H9 (cell line): ENCODE measurements around the gene ERH. TPM values are rescaled to one million over a fixed set of nuclear protein-coding genes. Genes with fewer than 3 reads are reported as not detected.

Experiments used
- DNase-seq: peaks from one replicate; pipeline ENCODE4 v3.0.0-alpha.2; 2017
- H2AFZ ChIP-seq: one replicate; pipeline ENCODE4 v1.6.1; 2013; ENCODE audit warnings: mild to moderate bottlenecking, low read length, control low read depth, moderate library complexity
- H2AK5ac ChIP-seq: 2 replicates; pipeline ENCODE4 v1.6.1; 2013; ENCODE audit warnings: low read length, control low read depth, mixed read lengths; ENCODE audit not compliant: insufficient read length
- H2BK120ac ChIP-seq: one replicate; pipeline ENCODE4 v1.6.1; 2013; ENCODE audit warnings: low read depth, mild to moderate bottlenecking, low read length, control low read depth, inconsistent platforms; ENCODE audit not compliant: poor library complexity, severe bottlenecking
- H2BK12ac ChIP-seq: 2 replicates; pipeline ENCODE4 v1.6.1; 2013; ENCODE audit warnings: low read length, control low read depth, mixed read lengths, low read depth; ENCODE audit not compliant: insufficient read length
- H2BK15ac ChIP-seq: 2 replicates; pipeline ENCODE4 v1.6.1; 2013; ENCODE audit warnings: low read depth, low read length, control low read depth
- H2BK20ac ChIP-seq: one replicate; pipeline ENCODE4 v1.6.1; 2013; ENCODE audit warnings: low read depth, mild to moderate bottlenecking, low read length, control low read depth, inconsistent platforms; ENCODE audit not compliant: poor library complexity, severe bottlenecking
- H2BK5ac ChIP-seq: 2 replicates; pipeline ENCODE4 v1.6.1; 2013; ENCODE audit warnings: low read length, control low read depth, mixed read lengths; ENCODE audit not compliant: insufficient read length
- H3K14ac ChIP-seq: 2 replicates; pipeline ENCODE4 v1.6.1; 2013; ENCODE audit warnings: low read length, control low read depth; ENCODE audit not compliant: insufficient read depth
- H3K18ac ChIP-seq: 2 replicates; pipeline ENCODE4 v1.6.1; 2013; ENCODE audit warnings: low read depth, mild to moderate bottlenecking, mixed read lengths, low read length, control low read depth; ENCODE audit not compliant: insufficient read length
- H3K23ac ChIP-seq: 2 replicates; pipeline ENCODE4 v1.6.1; 2013; ENCODE audit warnings: low read length, control low read depth, mixed read lengths, low read depth; ENCODE audit not compliant: insufficient read length
- H3K23me2 ChIP-seq: 2 replicates; pipeline ENCODE4 v1.6.1; 2013; ENCODE audit warnings: low read depth, mild to moderate bottlenecking, mixed read lengths, low read length, control low read depth; ENCODE audit not compliant: insufficient read length, poor library complexity, severe bottlenecking
- H3K27ac ChIP-seq: 2 replicates; pipeline ENCODE4 v1.5.1; 2013; ENCODE audit warnings: low read length, control low read depth, mixed read lengths, low read depth; ENCODE audit not compliant: insufficient read length
- H3K27me3 ChIP-seq: 2 replicates; pipeline ENCODE4 v1.6.1; 2013; ENCODE audit warnings: low read length, control low read depth, inconsistent platforms; ENCODE audit not compliant: insufficient read depth
- H3K4ac ChIP-seq: 2 replicates; pipeline ENCODE4 v1.6.1; 2013; ENCODE audit warnings: low read depth, mild to moderate bottlenecking, control low read depth, inconsistent platforms, low read length, moderate library complexity
- H3K4me1 ChIP-seq: 2 replicates; pipeline ENCODE4 v1.6.1; 2013; ENCODE audit warnings: low read length, control low read depth, inconsistent platforms; ENCODE audit not compliant: insufficient read depth
- H3K4me2 ChIP-seq: 2 replicates; pipeline ENCODE4 v1.6.1; 2013; ENCODE audit warnings: low read length, control low read depth, mixed read lengths; ENCODE audit not compliant: insufficient read length, insufficient read depth
- H3K56ac ChIP-seq: 2 replicates; pipeline ENCODE4 v1.6.1; 2013; ENCODE audit warnings: low read depth, mild to moderate bottlenecking, mixed read lengths, low read length, control low read depth; ENCODE audit not compliant: insufficient read length
- H3K79me1 ChIP-seq: 2 replicates; pipeline ENCODE4 v1.6.1; 2013; ENCODE audit warnings: low read depth, mild to moderate bottlenecking, moderate library complexity, low read length, control low read depth, inconsistent platforms; ENCODE audit not compliant: insufficient read depth, poor library complexity, severe bottlenecking
- H3K79me2 ChIP-seq: 2 replicates; pipeline ENCODE4 v1.6.1; 2013; ENCODE audit warnings: low read length, control low read depth, inconsistent platforms; ENCODE audit not compliant: insufficient read depth
- H3K9ac ChIP-seq: 2 replicates; pipeline ENCODE4 v1.6.1; 2013; ENCODE audit warnings: low read length, control low read depth, mixed read lengths; ENCODE audit not compliant: insufficient read length; ENCODE audit errors: extremely low read depth
- H3K9me3 ChIP-seq: one replicate; pipeline ENCODE4 v1.6.1; 2013; ENCODE audit warnings: low read depth, low read length, inconsistent platforms; ENCODE audit not compliant: control insufficient read depth
- H3T11ph ChIP-seq: one replicate; pipeline ENCODE4 v1.6.1; 2013; ENCODE audit warnings: mild to moderate bottlenecking, low read length, control low read depth, inconsistent platforms
- H4K20me1 ChIP-seq: one replicate; pipeline ENCODE4 v1.6.1; 2013; ENCODE audit not compliant: control insufficient read depth, insufficient read length, insufficient read depth
- H4K5ac ChIP-seq: 2 replicates; pipeline ENCODE4 v1.6.1; 2013; ENCODE audit warnings: low read depth, mild to moderate bottlenecking, mixed read lengths, low read length, control low read depth; ENCODE audit not compliant: insufficient read length
- H4K8ac ChIP-seq: replicated peaks from 2 replicates; pipeline ENCODE4 v1.6.1; 2013; ENCODE audit warnings: low read length, control low read depth, mixed read lengths, low read depth; ENCODE audit not compliant: insufficient read length
- H4K91ac ChIP-seq: 2 replicates; pipeline ENCODE4 v1.6.1; 2013; ENCODE audit warnings: low read depth, mild to moderate bottlenecking, moderate library complexity, mixed read lengths, low read length, control low read depth; ENCODE audit not compliant: insufficient read length
- H3K27ac Mint-ChIP-seq, 3 experiments: 2 replicates in 2 of 3; 3 replicates in 1 of 3; pipeline ENCODE4 v1.8.0; 2020 to 2021; ENCODE audit warnings: mixed read lengths in 3 of 3, mild to moderate bottlenecking in 1 of 3, moderate library complexity in 1 of 3
- H3K27me3 Mint-ChIP-seq: 2 replicates; pipeline ENCODE4 v1.8.0; 2021; ENCODE audit warnings: low read depth, mild to moderate bottlenecking, moderate library complexity, mixed read lengths
- H3K36me3 Mint-ChIP-seq, 3 experiments: 2 replicates in 2 of 3; 3 replicates in 1 of 3; pipeline ENCODE4 v1.8.0; 2020 to 2021; ENCODE audit warnings: low read depth in 3 of 3, mixed read lengths in 3 of 3; ENCODE audit not compliant: insufficient read depth in 1 of 3
- H3K4me1 Mint-ChIP-seq, 2 experiments: 2 replicates each; pipeline ENCODE4 v1.8.0; 2020; ENCODE audit warnings: mixed read lengths in 2 of 2
- H3K4me3 Mint-ChIP-seq, 2 experiments: 2 replicates in 1 of 2; 3 replicates in 1 of 2; pipeline ENCODE4 v1.8.0; 2020 to 2021; ENCODE audit warnings: mild to moderate bottlenecking in 2 of 2, mixed read lengths in 2 of 2, moderate library complexity in 1 of 2
- H3K9me3 Mint-ChIP-seq, 2 experiments: 2 replicates in 1 of 2; 3 replicates in 1 of 2; pipeline ENCODE4 v1.8.0; 2020; ENCODE audit warnings: mild to moderate bottlenecking in 2 of 2, mixed read lengths in 2 of 2, moderate library complexity in 1 of 2
- WGBS: extraction: QIAGEN DNeasy Blood & Tissue Kit; methylation state at CpG from one replicate; pipeline ENCODE4 v1.1.7; 2013; ENCODE audit warnings: missing lambda C conversion rate, low lambda C conversion rate, mixed read lengths; ENCODE audit not compliant: insufficient read length; ENCODE audit errors: extremely low coverage; 5-methylcytosine and 5-hydroxymethylcytosine counted together
- total RNA-seq: library from RNA; stranded (reverse); gene quantifications from 2 replicates; pipeline ENCODE4 v1.2.1, GENCODE V29; 2021
- TF ChIP-seq, protein P1 (sequence below): fragments of 200-600 bp; sonication (generic); conservative IDR thresholded peaks from 3 replicates; pipeline ENCODE4 v1.8.0; 2021; ENCODE audit warnings: antibody characterized with exemption, mild to moderate bottlenecking

ERH gene
- total RNA-seq, 1 experiment from 2014 or later, result 443 TPM

DNA sequence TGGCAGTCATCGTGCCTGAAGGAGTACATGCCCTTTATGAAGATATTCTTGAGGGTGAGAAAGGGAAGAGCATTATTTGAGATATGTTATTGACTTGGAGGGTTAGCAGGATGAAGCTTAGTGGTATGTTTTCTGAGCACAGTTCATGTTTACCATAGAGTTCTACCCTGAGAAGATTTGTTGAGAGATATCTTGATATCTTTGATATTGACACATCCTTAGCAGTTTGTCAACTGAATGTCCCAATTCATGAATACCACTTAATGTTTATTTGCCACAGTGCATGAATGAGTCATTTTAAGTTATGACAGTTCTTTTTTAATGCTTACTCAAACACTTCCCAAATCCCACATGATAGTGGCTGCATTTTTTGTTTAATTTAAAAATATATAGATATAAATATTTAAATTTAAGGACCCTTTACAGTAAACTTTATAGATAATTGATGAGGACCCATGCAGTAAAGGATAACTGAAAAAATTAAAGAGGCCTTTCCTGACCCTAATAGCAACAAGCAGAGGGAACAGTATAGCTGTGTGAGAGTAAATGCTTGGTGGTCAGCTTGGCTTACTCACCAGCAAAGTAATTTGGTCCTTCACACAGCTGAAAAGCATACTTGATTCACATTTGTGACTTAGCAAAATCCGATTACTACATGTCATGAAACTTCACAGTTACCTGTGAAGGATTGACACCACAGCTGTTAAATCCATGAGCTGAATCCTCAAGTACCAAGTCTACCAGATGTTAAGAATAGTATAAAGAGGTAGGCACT, 26.2 kb upstream of the ERH start:
- Histone ChIP-seq H4K91ac (no peak overlapping the region), H4K8ac (no peak overlapping the region), H2AK5ac (no peak overlapping the region), H3K27ac (no peak overlapping the region), H3K79me2 (no peaks in the 10 kb centered on the region; the same call in 1 of the 2 replicates), H3K14ac (no peak overlapping the region), H4K5ac (no peak overlapping the region), H3K4me2 (no peak overlapping the region), H3K9ac (no peak overlapping the region), H3K56ac (no peak overlapping the region), H4K20me1 (no peaks in the 10 kb centered on the region), H2BK5ac (no peak overlapping the region), H3K4ac (no peak overlapping the region), H3K9me3 (peaks cover 10% of the 10 kb centered on the region), H2BK12ac (no peak overlapping the region), H3K18ac (no peak overlapping the region), H2AFZ (no peak overlapping the region), H3K23ac (no peak overlapping the region), H3T11ph (no peak overlapping the region), H2BK120ac (no peak overlapping the region), H3K4me1 (no peaks in the 10 kb centered on the region), H3K79me1 (peaks cover 3% of the 10 kb centered on the region), H2BK15ac (no peak overlapping the region), H3K23me2 (no peaks in the 10 kb centered on the region), H3K27me3 (no peaks in the 10 kb centered on the region), H2BK20ac (no peak overlapping the region)
- Mint-ChIP-seq H3K4me1 (no peaks in the 10 kb centered on the region), H3K4me3 (no peak overlapping the region), H3K27me3 (no peaks in the 10 kb centered on the region), H3K36me3 (peaks cover 20 to 55% (median 52%) of the 10 kb centered on the region in 3 experiments), H3K27ac (no peak overlapping the region), H3K9me3 (peaks cover 20 to 24% of the 10 kb centered on the region in 2 experiments)
- WGBS, result no CpG with 5 or more reads among the region's 2 CpGs
- TF ChIP-seq, protein P1, sequence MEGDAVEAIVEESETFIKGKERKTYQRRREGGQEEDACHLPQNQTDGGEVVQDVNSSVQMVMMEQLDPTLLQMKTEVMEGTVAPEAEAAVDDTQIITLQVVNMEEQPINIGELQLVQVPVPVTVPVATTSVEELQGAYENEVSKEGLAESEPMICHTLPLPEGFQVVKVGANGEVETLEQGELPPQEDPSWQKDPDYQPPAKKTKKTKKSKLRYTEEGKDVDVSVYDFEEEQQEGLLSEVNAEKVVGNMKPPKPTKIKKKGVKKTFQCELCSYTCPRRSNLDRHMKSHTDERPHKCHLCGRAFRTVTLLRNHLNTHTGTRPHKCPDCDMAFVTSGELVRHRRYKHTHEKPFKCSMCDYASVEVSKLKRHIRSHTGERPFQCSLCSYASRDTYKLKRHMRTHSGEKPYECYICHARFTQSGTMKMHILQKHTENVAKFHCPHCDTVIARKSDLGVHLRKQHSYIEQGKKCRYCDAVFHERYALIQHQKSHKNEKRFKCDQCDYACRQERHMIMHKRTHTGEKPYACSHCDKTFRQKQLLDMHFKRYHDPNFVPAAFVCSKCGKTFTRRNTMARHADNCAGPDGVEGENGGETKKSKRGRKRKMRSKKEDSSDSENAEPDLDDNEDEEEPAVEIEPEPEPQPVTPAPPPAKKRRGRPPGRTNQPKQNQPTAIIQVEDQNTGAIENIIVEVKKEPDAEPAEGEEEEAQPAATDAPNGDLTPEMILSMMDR, result no peak
- no peak for DNase-seq
